A549 (cell line): ENCODE results near the gene SFRP4. TPM values are rescaled to one million over a fixed set of nuclear protein-coding genes. Genes with fewer than 3 reads are reported as not detected.

ENCODE experiments used
- ATAC-seq, 2 experiments: fragments of 200-7000 bp in 1 of 2; fragments of >200 bp in 1 of 2; cut with Nextera tagmentation in 1 of 2; cut with Tn5 transposase in 1 of 2; 3 replicates each; pipeline versions ENCODE4 v1.8.0 to v1.9.1; 2018 to 2020; ENCODE audit warnings: mild to moderate bottlenecking in 1 of 2, moderate library complexity in 1 of 2
- CTCF ChIA-PET: fragments of 300-600 bp; sonication (Branson Sonifier 250); formaldehyde crosslinking; extraction: SDS; loops from one replicate; lab custom pipeline; 2021; ENCODE audit warnings: antibody characterized with exemption, inconsistent platforms; lab: Yijun Ruan, JAX
- POLR2A ChIA-PET: fragments of 350-600 bp; formaldehyde crosslinking; extraction: SDS; loops from one replicate; lab custom pipeline; 2021; ENCODE audit warnings: antibody characterized with exemption, inconsistent platforms; lab: Yijun Ruan, JAX
- DNase-seq, 2 experiments: peaks; one replicate each; pipeline versions ENCODE4 v3.0.0 to v3.0.0-alpha.2; 2011 to 2016; ENCODE audit warnings: low read depth in 1 of 2, low spot score in 1 of 2
- FAIRE-seq: peaks from 2 replicates; lab custom pipeline; 2011; peaks lifted over from hg19 to GRCh38; lab: Jason Lieb, UNC
- H3K27ac ChIP-seq, 2 experiments: fragments of >200 bp; sonication (Bioruptor Twin); formaldehyde crosslinking; 3 replicates each; pipeline ENCODE4 v1.5.1; 2016 to 2017
- H3K4me1 ChIP-seq: fragments of >200 bp; sonication (Bioruptor Twin); formaldehyde crosslinking; 3 replicates; pipeline ENCODE4 v1.6.1; 2016
- H3K4me2 ChIP-seq: fragments of >200 bp; sonication (Bioruptor Twin); formaldehyde crosslinking; 3 replicates; pipeline ENCODE4 v1.6.1; 2016
- H3K4me3 ChIP-seq: fragments of >200 bp; sonication (Bioruptor Twin); formaldehyde crosslinking; 3 replicates; pipeline ENCODE4 v1.5.1; 2016
- H3K9me3 ChIP-seq: fragments of >200 bp; sonication (Bioruptor Twin); formaldehyde crosslinking; 3 replicates; pipeline ENCODE4 v1.6.1; 2016
- BCL3 ChIP-seq: fragments of >200 bp; sonication (Bioruptor Twin); formaldehyde crosslinking; IDR thresholded peaks from 3 replicates; pipeline ENCODE4 v1.6.1; 2016
- CTCF ChIP-seq: fragments of >200 bp; sonication (Bioruptor Twin); formaldehyde crosslinking; IDR thresholded peaks from 3 replicates; pipeline ENCODE4 v1.5.1; 2016
- JUN ChIP-seq, 2 experiments: fragments of >200 bp; sonication (Bioruptor Twin); formaldehyde crosslinking; IDR thresholded peaks; 2 replicates in 1 of 2; 3 replicates in 1 of 2; pipeline ENCODE4 v1.6.1; 2016 to 2017
- MYC ChIP-seq: IDR thresholded peaks from 2 replicates; pipeline ENCODE4 v1.6.1; 2012; ENCODE audit warnings: mild to moderate bottlenecking, inconsistent platforms, low read length, improper control_type of control experiment, borderline replicate concordance
- PHF8 ChIP-seq: fragments of 200-600 bp; sonication (generic); IDR thresholded peaks from 2 replicates; pipeline ENCODE4 v1.6.1; 2016; ENCODE audit warnings: low read depth, mild to moderate bottlenecking, antibody characterized with exemption, moderate library complexity, borderline replicate concordance
- POLR2A ChIP-seq: IDR thresholded peaks from 2 replicates; pipeline ENCODE4 v1.6.1; 2012; ENCODE audit warnings: mild to moderate bottlenecking, low read length
- RAD21 ChIP-seq, 2 experiments: fragments of >200 bp in 1 of 2; sonication (Bioruptor Twin) in 1 of 2; formaldehyde crosslinking in 1 of 2; IDR thresholded peaks in 1 of 2; conservative IDR thresholded peaks in 1 of 2; 2 replicates in 1 of 2; 3 replicates in 1 of 2; pipeline ENCODE4 v1.6.1; 2012 to 2018; ENCODE audit warnings: inconsistent platforms in 1 of 2
- ZC3H11A ChIP-seq: fragments of 450-650 bp; IDR thresholded peaks from 2 replicates; pipeline ENCODE4 v1.6.1; 2014; ENCODE audit warnings: antibody characterized with exemption, mild to moderate bottlenecking
- WGBS: methylation state at CpG from one replicate; pipeline ENCODE4 v1.1.6; 2017; ENCODE audit errors: missing lambda C conversion rate; 5-methylcytosine and 5-hydroxymethylcytosine counted together
- polyA plus RNA-seq, 4 experiments: library from polyadenylated mRNA; depleted of rRNA in 3 of 4; stranded (reverse); fragments of >200 nt; fragmentation: RNase III in 1 of 4; extraction: RNeasy Plus Mini Kit Qiagen cat#74134 plus additional on column Dnase treatment in 1 of 4; gene quantifications; 2 replicates in 3 of 4; 3 replicates in 1 of 4; pipeline ENCODE4 v1.2.3, GENCODE V29; 2011 to 2017
- TF ChIP-seq, protein P1 (sequence below): fragments of 200-600 bp; sonication (generic); IDR thresholded peaks from 2 replicates; pipeline ENCODE4 v1.6.1; 2016; ENCODE audit warnings: antibody characterized with exemption, mild to moderate bottlenecking, moderate library complexity
- TF ChIP-seq, protein P2 (sequence below): IDR thresholded peaks from 2 replicates; pipeline ENCODE4 v1.6.1; 2012; ENCODE audit warnings: low read depth, borderline replicate concordance
- TF ChIP-seq, protein P3 (sequence below): IDR thresholded peaks from 2 replicates; pipeline ENCODE4 v1.6.1; 2012

The SFRP4 gene
- polyA plus RNA-seq, 2 of the 4 experiments (the other 2 are of a cell fraction): 7.4 to 11.9 TPM

DNA sequence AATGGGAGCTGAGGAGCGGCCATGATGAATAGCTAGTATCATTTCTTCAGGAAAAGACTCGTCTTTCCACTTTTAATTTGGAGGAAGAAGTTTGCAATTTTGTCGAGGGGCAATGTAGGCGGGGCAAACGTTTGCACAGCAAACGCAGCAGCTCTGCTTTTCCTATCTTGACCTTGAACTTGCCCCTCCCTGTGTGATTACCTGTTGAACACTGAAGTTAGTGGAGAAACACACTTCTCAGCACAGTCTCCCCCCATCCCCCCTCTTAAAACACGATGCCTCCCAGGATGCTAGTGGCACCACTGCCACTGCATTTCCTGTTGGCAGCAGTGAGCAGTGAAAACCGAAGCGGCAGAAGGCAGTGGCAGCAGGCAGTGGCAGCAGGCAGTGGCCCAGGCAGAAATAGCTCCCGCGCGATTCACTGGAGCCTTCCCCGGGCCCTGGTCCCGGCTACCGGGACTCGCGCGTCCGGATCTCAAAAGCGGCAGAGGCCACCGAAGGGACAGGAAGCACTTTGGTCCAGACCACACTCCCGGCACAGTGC lies 3.8 kb upstream of the SFRP4 start, which contains the start of gene EPDR1:
EPDR1 (plus strand) TSS at position 336 of the 544 bp plus-strand sequence. CDS start 300 bp downstream, outside the sequence.
- peak; percentile 63 to 89 for DNase-seq
- CTCF ChIA-PET: interaction anchor here (0.8 to 6.6 kb wide), 17 partner anchors 9 to 451 kb away, joined by 3 to 159 read pairs (median 4); no protein-coding TSS in a partner anchor

More for the DNA sequence above, 3.8 kb upstream of the SFRP4 start, which contains the start of gene EPDR1:
- POLR2A ChIA-PET: interaction anchor here (1.3 to 2.7 kb wide), 5 partner anchors 10 to 257 kb away, joined by 3 to 11 read pairs (median 6); partner anchors contain the start of gene STARD3NL
- Histone ChIP-seq H3K27ac (peak within 1 kb of the TSS; percentile 98 to 99), H3K9me3 (peaks cover 10% of the 10 kb centered on the region)
- FAIRE-seq: peak; percentile 67
- peak; percentile 57; the same call in 1 of the 2 replicates for TF ChIP-seq PHF8
- TF ChIP-seq, protein P1, sequence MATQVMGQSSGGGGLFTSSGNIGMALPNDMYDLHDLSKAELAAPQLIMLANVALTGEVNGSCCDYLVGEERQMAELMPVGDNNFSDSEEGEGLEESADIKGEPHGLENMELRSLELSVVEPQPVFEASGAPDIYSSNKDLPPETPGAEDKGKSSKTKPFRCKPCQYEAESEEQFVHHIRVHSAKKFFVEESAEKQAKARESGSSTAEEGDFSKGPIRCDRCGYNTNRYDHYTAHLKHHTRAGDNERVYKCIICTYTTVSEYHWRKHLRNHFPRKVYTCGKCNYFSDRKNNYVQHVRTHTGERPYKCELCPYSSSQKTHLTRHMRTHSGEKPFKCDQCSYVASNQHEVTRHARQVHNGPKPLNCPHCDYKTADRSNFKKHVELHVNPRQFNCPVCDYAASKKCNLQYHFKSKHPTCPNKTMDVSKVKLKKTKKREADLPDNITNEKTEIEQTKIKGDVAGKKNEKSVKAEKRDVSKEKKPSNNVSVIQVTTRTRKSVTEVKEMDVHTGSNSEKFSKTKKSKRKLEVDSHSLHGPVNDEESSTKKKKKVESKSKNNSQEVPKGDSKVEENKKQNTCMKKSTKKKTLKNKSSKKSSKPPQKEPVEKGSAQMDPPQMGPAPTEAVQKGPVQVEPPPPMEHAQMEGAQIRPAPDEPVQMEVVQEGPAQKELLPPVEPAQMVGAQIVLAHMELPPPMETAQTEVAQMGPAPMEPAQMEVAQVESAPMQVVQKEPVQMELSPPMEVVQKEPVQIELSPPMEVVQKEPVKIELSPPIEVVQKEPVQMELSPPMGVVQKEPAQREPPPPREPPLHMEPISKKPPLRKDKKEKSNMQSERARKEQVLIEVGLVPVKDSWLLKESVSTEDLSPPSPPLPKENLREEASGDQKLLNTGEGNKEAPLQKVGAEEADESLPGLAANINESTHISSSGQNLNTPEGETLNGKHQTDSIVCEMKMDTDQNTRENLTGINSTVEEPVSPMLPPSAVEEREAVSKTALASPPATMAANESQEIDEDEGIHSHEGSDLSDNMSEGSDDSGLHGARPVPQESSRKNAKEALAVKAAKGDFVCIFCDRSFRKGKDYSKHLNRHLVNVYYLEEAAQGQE: no peak
- TF ChIP-seq, protein P2, sequence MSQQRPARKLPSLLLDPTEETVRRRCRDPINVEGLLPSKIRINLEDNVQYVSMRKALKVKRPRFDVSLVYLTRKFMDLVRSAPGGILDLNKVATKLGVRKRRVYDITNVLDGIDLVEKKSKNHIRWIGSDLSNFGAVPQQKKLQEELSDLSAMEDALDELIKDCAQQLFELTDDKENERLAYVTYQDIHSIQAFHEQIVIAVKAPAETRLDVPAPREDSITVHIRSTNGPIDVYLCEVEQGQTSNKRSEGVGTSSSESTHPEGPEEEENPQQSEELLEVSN: peak; percentile 64; the same call in 1 of the 2 replicates
- TF ChIP-seq RAD21 (conservative IDR thresholded peaks at IDR 0.05 in 1 of 2, IDR thresholded peaks at IDR 0.05 in 1 of 2): peak; percentile 26 to 40; a peak in 2 of 5 replicates
- peak; percentile 75; the same call in 1 of the 2 replicates for TF ChIP-seq MYC
- TF ChIP-seq POLR2A: peak; percentile 86
- TF ChIP-seq, protein P3, sequence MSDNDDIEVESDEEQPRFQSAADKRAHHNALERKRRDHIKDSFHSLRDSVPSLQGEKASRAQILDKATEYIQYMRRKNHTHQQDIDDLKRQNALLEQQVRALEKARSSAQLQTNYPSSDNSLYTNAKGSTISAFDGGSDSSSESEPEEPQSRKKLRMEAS: peak; percentile 70
- TF ChIP-seq CTCF: peak; percentile 49
- TF ChIP-seq ZC3H11A: no peak
- TF ChIP-seq JUN (IDR thresholded peaks at IDR 0.05): peak; percentile 35 to 77; a peak in 3 of 5 replicates
- peak; percentile 33; the same call in 1 of the 3 replicates for TF ChIP-seq BCL3
- TF ChIP-seq, all 56 proteins: peak for 9
- Histone ChIP-seq H3K4me3 (peak within 1 kb of the TSS; percentile 78), H3K4me2 (peak within 1 kb of the TSS; percentile 96), H3K4me1 (peaks cover 28% of the 10 kb centered on the region)
- peak; percentile 68 to 77 for ATAC-seq
- WGBS: 11% methylated on average over 10 of the region's 22 CpGs
